Measurements from ENCODE around the gene SCARF1. TPM values are rescaled to one million over a fixed set of nuclear protein-coding genes. Genes with fewer than 3 reads are reported as not detected.
"Not testable (repeated sequence)": the region's sequence is repeated elsewhere in the genome, so short reads cannot be mapped to it uniquely, and the experiment has no call there.

Gene SCARF1
- total RNA-seq, 4 donors from 2014 or later = 1.8 to 12.4 (median 4.6) TPM

DNA sequence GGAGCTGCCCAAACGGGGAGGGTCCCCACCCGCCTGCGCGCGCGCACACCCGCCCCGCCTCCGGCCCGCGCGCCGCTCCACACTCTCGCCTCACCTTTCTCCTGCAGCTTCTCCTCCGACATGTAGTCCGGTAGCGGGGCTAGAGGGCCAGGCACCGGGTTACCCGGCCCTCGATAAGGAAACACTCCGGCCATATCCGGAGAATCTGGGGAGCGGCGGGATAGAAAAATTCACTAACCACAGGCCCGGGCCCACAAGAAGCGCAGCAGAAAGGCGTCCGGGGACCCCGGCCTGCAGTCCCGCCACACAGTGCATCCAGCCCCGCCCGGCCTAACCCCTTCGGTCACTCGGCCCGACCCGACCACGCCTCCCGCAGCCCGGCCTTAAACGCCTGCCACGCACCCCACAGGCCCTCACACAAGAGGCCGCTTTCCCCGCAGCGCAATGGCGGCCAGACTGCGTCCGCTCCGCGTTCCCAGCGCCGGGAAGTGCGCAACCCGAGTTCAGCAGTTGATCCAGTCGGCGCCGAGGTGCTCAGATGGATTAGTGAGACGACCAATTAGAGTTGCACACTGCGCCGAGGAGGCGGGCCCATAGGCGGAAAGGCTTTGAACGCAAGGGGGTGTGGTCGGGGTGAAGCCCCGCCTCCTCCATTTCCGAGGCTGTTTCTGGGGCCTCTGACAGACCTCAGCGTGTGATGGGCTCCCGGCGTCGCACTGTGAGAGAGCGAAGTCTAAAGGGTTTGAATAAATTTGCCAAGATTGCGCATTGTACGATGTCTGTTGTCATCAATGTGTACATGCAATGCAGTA is 39.1 kb upstream of the SCARF1 start, which contains the start of gene PRPF8:
Gene PRPF8, minus strand, starts transcription at position 490 of the 812 bp plus-strand sequence. Its CDS starts 296 bp downstream, at position 194.
- Histone ChIP-seq H3K27ac (peak within 1 kb of the TSS; percentile 96), H3K9me3 (no peaks in the 10 kb centered on the region), H3K36me3 (peaks cover 36% of the 10 kb centered on the region), H3K4me3 (peak within 1 kb of the TSS; percentile 82), H3K27me3 (no peaks in the 10 kb centered on the region), H3K4me1 (peaks cover 25% of the 10 kb centered on the region)
- TF ChIP-seq POLR2AphosphoS5 (IDR thresholded peaks at IDR 0.05) (peak; percentile 87 to 95 (median 94)), POLR2A (IDR thresholded peaks at IDR 0.05) (peak; percentile 84 to 93), EP300 (IDR thresholded peaks at IDR 0.05) (no peak)
- peak; percentile 99 to 100 for DNase-seq (ENCODE audit: low spot score in 2 of 2)
- WGBS = 1% methylated on average over 29 of the region's 72 CpGs

DNA sequence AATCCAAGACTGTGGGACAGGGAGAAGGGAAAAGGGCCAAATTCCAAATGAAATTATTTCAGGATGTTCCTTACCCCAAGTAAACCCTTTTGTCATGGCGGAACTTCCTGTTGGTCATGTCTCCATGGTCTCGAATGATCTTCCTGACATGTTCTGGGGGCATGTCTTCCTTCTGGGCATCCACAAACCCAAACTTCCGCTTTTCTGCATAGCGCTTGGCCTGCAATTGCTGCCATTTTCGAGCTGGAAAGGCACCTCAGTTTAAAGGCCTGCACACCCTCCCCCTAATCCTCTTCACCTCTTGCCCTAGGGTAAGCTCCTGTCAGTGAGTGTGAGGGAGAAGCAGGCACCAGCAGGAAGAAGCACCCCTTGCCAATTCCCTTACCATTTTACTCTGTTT is 37.9 kb upstream of the SCARF1 start:
- TF ChIP-seq EP300 (IDR thresholded peaks at IDR 0.05) = no peak
- TF ChIP-seq POLR2A (IDR thresholded peaks at IDR 0.05) = no peak
- TF ChIP-seq, protein P1, sequence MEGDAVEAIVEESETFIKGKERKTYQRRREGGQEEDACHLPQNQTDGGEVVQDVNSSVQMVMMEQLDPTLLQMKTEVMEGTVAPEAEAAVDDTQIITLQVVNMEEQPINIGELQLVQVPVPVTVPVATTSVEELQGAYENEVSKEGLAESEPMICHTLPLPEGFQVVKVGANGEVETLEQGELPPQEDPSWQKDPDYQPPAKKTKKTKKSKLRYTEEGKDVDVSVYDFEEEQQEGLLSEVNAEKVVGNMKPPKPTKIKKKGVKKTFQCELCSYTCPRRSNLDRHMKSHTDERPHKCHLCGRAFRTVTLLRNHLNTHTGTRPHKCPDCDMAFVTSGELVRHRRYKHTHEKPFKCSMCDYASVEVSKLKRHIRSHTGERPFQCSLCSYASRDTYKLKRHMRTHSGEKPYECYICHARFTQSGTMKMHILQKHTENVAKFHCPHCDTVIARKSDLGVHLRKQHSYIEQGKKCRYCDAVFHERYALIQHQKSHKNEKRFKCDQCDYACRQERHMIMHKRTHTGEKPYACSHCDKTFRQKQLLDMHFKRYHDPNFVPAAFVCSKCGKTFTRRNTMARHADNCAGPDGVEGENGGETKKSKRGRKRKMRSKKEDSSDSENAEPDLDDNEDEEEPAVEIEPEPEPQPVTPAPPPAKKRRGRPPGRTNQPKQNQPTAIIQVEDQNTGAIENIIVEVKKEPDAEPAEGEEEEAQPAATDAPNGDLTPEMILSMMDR (IDR thresholded peaks at IDR 0.05) = no peak
- TF ChIP-seq POLR2AphosphoS5 (IDR thresholded peaks at IDR 0.05) = no peak
- H3K36me3 ChIP-seq = peaks cover 47% of the 10 kb centered on the region
- no peaks in the 10 kb centered on the region for H3K27me3 ChIP-seq
- peak overlapping the region; percentile 82 for H3K4me3 ChIP-seq
- 72% methylated on average over 5 of the region's 5 CpGs for WGBS
- DNase-seq (ENCODE audit: low spot score in 2 of 2) = no peak
- H3K4me1 ChIP-seq = peaks cover 25% of the 10 kb centered on the region
- H3K27ac ChIP-seq = peak overlapping the region; percentile 96
- H3K9me3 ChIP-seq = no peaks in the 10 kb centered on the region

DNA sequence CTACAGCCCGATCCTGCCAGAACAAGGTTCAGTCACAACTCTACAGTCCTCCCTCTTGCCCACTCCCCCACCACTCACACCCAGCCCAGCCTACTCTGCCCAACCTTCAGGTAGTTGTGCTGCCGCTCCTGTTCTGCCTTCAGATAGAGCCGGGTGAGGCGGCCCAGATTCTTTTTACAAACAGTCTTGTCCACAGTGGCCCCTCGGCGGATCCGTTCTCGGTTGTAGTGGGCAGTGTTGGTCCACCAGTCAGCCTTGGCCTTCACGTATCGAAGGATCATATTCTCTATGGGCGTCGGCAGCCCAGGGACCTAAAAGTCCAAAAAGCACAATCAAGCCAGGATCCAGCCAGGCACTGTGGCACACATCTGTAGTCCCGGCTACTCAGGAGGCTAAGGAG is 30.9 kb upstream of the SCARF1 start:
- Histone ChIP-seq H3K4me1 (no peaks in the 10 kb centered on the region), H3K27ac (no peak overlapping the region), H3K4me3 (no peak overlapping the region), H3K9me3 (no peaks in the 10 kb centered on the region), H3K27me3 (no peaks in the 10 kb centered on the region), H3K36me3 (peaks cover 100% of the 10 kb centered on the region)
- DNase-seq (ENCODE audit: low spot score in 2 of 2) = no peak
- WGBS = 93% methylated on average over 13 of the region's 13 CpGs
- TF ChIP-seq POLR2AphosphoS5 (IDR thresholded peaks at IDR 0.05) (no peak), POLR2A (IDR thresholded peaks at IDR 0.05) (no peak), EP300 (IDR thresholded peaks at IDR 0.05) (no peak)
- TF ChIP-seq, protein P1 (IDR thresholded peaks at IDR 0.05) = no peak

DNA sequence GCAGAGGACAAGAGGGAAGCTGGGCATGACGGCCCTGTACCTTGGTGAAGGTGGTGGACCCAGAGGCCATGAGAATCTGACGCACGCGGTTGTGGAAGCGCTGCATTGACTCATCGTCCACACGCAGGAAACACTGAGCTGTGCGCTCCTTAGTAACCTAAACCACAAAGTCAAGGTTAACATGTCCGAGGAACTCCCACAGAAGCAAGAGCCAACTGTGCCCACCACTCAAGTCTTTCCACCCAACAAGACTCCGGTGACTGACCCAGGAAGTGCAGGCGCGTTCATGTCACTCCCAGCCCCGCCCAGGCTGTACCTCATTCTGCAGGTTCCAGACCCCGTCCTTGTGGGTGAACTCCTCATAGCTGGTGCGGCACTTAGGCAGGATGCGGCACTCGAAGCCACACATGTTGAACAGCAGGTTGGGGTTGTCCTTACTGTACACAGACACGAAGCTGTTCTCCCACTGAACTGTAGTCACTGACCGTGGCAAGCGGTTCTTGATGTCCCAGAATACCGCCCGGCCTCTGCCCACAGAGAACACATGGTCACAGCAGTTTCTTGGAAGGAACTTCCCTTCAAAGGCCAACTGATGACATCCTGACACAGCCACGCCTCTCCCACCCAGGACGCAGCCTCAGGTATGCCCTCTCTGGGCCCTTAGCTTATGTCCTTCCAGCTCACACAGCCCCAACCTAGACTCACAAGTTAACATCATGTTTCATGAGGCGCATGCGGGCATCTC is 27.7 kb upstream of the SCARF1 start:
- DNase-seq (ENCODE audit: low spot score in 2 of 2) = no peak
- no peaks in the 10 kb centered on the region for H3K4me1 ChIP-seq
- WGBS = 89% methylated on average over 22 of the region's 26 CpGs
- TF ChIP-seq POLR2AphosphoS5 (IDR thresholded peaks at IDR 0.05) (no peak), POLR2A (IDR thresholded peaks at IDR 0.05) (no peak), EP300 (IDR thresholded peaks at IDR 0.05) (no peak)
- TF ChIP-seq, protein P1 (IDR thresholded peaks at IDR 0.05) = no peak
- H3K36me3 ChIP-seq = peaks cover 96% of the 10 kb centered on the region
- H3K27ac ChIP-seq = no peak overlapping the region
- H3K9me3 ChIP-seq = no peaks in the 10 kb centered on the region
- H3K27me3 ChIP-seq = no peaks in the 10 kb centered on the region
- no peak overlapping the region for H3K4me3 ChIP-seq

DNA sequence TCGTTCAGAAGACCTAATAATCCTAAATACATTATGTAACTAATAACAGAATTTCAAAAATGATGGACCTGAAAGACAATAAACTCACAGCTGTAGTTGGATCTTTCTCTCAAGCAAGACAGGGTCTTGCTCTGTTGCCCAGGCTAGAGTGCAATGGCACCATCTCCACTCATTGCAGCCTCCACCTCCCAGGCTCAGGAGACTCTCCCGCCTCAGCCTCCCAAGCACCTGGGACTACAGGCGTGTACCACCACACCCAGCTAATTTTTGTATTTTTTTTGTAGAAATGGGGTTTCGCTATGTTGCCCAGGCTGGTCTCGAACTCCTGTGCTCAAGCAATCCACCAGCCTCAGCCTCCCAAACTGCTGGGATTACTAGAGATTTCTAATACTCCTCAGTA is 18.4 kb upstream of the SCARF1 start:
- H3K4me3 ChIP-seq; H3K27ac ChIP-seq; DNase-seq (ENCODE audit: low spot score in 2 of 2); H3K27me3 ChIP-seq; H3K9me3 ChIP-seq; H3K4me1 ChIP-seq: not testable (repeated sequence)
- WGBS = 90% methylated on average over 5 of the region's 5 CpGs
- H3K36me3 ChIP-seq = peaks cover 91% of the 10 kb centered on the region

DNA sequence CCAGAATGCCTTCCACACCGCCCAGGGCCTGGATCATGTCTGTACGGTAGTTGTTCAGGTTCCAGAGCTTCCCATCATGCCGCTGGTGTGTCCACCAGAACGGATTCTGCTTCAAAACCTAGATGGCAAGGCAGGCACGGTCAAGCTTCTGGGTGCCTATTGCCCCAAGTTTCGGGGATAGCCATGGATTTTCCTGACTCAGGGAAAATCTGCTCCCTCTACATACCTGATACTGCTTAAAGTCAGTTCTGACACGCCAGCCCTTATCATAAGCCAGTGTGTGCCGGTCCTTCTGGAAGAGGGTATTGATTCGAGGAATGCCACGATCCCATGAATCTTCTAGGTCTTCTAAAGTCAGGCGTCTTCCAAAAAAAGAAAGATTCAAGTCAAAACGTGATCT is 15.5 kb upstream of the SCARF1 start:
- Histone ChIP-seq H3K9me3 (no peaks in the 10 kb centered on the region), H3K4me1 (no peaks in the 10 kb centered on the region), H3K36me3 (peaks cover 96% of the 10 kb centered on the region), H3K27ac (no peak overlapping the region), H3K27me3 (no peaks in the 10 kb centered on the region), H3K4me3 (no peak overlapping the region)
- TF ChIP-seq EP300 (IDR thresholded peaks at IDR 0.05) = no peak
- TF ChIP-seq, protein P1 (IDR thresholded peaks at IDR 0.05) = no peak
- TF ChIP-seq POLR2AphosphoS5 (IDR thresholded peaks at IDR 0.05) = no peak
- no peak for TF ChIP-seq POLR2A (IDR thresholded peaks at IDR 0.05)
- 95% methylated on average over 11 of the region's 12 CpGs for WGBS
- no peak for DNase-seq (ENCODE audit: low spot score in 2 of 2)

Measured in suprapubic skin (tissue), 4 donors.